NCI-H1436 (cell line): ENCODE results near the gene CCN6.

Experiments used
- DNase-seq: peaks from one replicate; lab custom pipeline; 2025; lab: John Stamatoyannopoulos, UW

The CCN6 gene

DNA sequence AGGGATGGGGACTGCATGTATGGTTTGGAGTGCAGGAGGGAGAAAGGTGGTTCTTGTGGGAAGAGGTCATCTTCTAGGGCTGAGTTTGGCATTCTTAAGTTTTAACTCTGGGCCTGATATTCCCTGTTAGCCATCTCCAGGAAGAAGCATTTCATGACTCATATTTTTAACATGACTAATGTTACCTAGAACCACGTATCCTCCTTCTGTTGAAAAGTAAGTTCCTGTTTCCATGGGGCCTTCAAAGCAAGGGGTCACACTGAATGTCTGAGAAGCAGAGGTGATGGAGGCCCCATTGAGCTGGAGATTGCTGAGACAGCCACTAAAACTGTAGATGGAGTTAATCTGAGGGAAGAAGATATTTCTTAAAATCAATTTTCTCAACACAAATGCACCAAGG, 63.6 kb downstream of the CCN6 start:
- no peak for DNase-seq

DNA sequence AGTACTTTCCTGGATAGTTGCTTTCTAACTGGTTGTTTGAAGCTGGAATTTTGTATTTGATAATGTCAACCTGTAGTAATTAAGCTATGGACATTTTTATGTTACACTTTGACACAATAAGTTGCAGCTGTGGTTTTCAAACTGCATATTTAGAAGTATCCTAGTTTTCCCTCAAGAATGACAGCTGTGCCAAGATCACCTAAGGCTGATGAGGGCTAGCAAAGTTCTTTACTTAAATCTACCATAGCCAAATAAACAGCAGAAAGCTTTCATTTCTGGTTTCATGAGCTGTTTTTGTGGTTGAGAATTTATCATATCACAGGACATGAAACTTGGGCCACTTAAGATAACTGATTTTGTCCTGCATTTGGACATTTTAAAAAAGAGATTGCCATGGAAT, 64.1 kb downstream of the CCN6 start:
- no peak for DNase-seq
